Endothelial cell of umbilical vein (primary cell): ENCODE measurements around the gene KDR. TPM values are rescaled to one million over a fixed set of nuclear protein-coding genes. Genes with fewer than 3 reads are reported as not detected.

Source experiments
- BruUV-seq: library from RNA; stranded (reverse); fragments of 400-500 nt; replicated peaks from 2 replicates; lab custom pipeline; 2021; lab: Mats Ljungman, UMichigan
- CTCF ChIA-PET: fragments of 300-600, 350-600 bp; sonication (Branson Sonifier 250); formaldehyde crosslinking; loops from one replicate; lab custom pipeline; 2021; ENCODE audit warnings: antibody characterized with exemption, inconsistent platforms; lab: Charles Lee
- POLR2A ChIA-PET: fragments of 300-600, 350-600 bp; sonication (Branson Sonifier 250); formaldehyde crosslinking; loops from one replicate; lab custom pipeline; 2021; ENCODE audit warnings: antibody characterized with exemption, inconsistent platforms; lab: Charles Lee
- DNase-seq: peaks from one replicate; pipeline ENCODE4 v3.0.0-alpha.2; 2011; ENCODE audit warnings: low read depth, low spot score
- FAIRE-seq: peaks from 2 replicates; lab custom pipeline; 2011; peaks lifted over from hg19 to GRCh38; lab: Jason Lieb, UNC
- H2AFZ ChIP-seq: 2 replicates; pipeline ENCODE4 v1.6.0; 2012; ENCODE audit warnings: low read depth, low read length, control low read depth, inconsistent platforms
- H3K27ac ChIP-seq: 2 replicates; pipeline ENCODE4 v1.5.1; 2011; ENCODE audit warnings: low read depth, mild to moderate bottlenecking, control low read depth, low read length, moderate library complexity; ENCODE audit not compliant: insufficient read depth
- H3K27me3 ChIP-seq, 2 experiments: 2 replicates each; pipeline versions ENCODE4 v1.6.0 to v1.6.1; 2011; ENCODE audit warnings: low read length in 2 of 2, mixed read lengths in 1 of 2; ENCODE audit not compliant: control insufficient read depth in 2 of 2, insufficient read depth in 2 of 2
- H3K36me3 ChIP-seq, 2 experiments: 2 replicates in 1 of 2; 3 replicates in 1 of 2; pipeline ENCODE4 v1.5.1; 2011; ENCODE audit warnings: low read length in 2 of 2, mild to moderate bottlenecking in 1 of 2, moderate library complexity in 1 of 2; ENCODE audit not compliant: control insufficient read depth in 2 of 2, insufficient read depth in 2 of 2; ENCODE audit errors: extremely low read depth in 1 of 2
- H3K4me1 ChIP-seq: 3 replicates; pipeline ENCODE4 v1.5.1; 2011; ENCODE audit warnings: mild to moderate bottlenecking, low read length; ENCODE audit not compliant: control insufficient read depth, insufficient read depth; ENCODE audit errors: extremely low read depth
- H3K4me2 ChIP-seq: 2 replicates; pipeline ENCODE4 v1.6.1; 2011; ENCODE audit warnings: low read length, control low read depth, mixed read lengths; ENCODE audit not compliant: insufficient read depth
- H3K4me3 ChIP-seq, 3 experiments: fragments of 200-600 bp in 1 of 3; sonication (generic), shearing (Covaris generic) in 1 of 3; replicated peaks in 1 of 3; 2 replicates each; pipeline ENCODE4 v1.5.1; 2011 to 2016; ENCODE audit warnings: control low read depth in 3 of 3, low read length in 3 of 3, mild to moderate bottlenecking in 2 of 3, inconsistent platforms in 1 of 3, low read depth in 1 of 3, moderate library complexity in 1 of 3; ENCODE audit not compliant: insufficient read depth in 1 of 3
- H3K79me2 ChIP-seq: 2 replicates; pipeline ENCODE4 v1.6.0; 2012; ENCODE audit warnings: low read length, inconsistent platforms; ENCODE audit not compliant: control insufficient read depth, insufficient read depth
- H3K9ac ChIP-seq: replicated peaks from 2 replicates; pipeline ENCODE3; 2011; ENCODE audit warnings: low read length, control low read depth; ENCODE audit not compliant: insufficient read depth; ENCODE audit errors: extremely low read depth
- H3K9me1 ChIP-seq: replicated peaks from 3 replicates; pipeline ENCODE4 v1.6.0; 2011; ENCODE audit warnings: mild to moderate bottlenecking, low read length; ENCODE audit not compliant: control insufficient read depth, insufficient read depth; ENCODE audit errors: extremely low read depth
- H3K9me3 ChIP-seq: replicated peaks from 2 replicates; pipeline ENCODE4 v1.5.1; 2012; ENCODE audit warnings: low read length, inconsistent platforms; ENCODE audit not compliant: control insufficient read depth, insufficient read depth
- H4K20me1 ChIP-seq: replicated peaks from 2 replicates; pipeline ENCODE3; 2011; ENCODE audit warnings: mild to moderate bottlenecking, low read length; ENCODE audit not compliant: control insufficient read depth, insufficient read depth; ENCODE audit errors: extremely low read depth
- EZH2 ChIP-seq: IDR thresholded peaks from 2 replicates; pipeline ENCODE4 v1.6.1; 2012; ENCODE audit warnings: borderline replicate concordance, low read depth, mild to moderate bottlenecking, moderate library complexity, low read length, inconsistent platforms; ENCODE audit not compliant: severe bottlenecking
- FOS ChIP-seq: IDR thresholded peaks from 2 replicates; pipeline ENCODE4 v1.6.1; 2011; ENCODE audit warnings: mild to moderate bottlenecking, low read length, moderate library complexity, borderline replicate concordance; ENCODE audit not compliant: insufficient read depth
- GATA2 ChIP-seq: IDR thresholded peaks from 2 replicates; pipeline ENCODE4 v1.7.0; 2011; ENCODE audit warnings: low read depth, mild to moderate bottlenecking, moderate library complexity, mixed read lengths, low read length; ENCODE audit not compliant: insufficient read length, insufficient read depth
- JUN ChIP-seq: IDR thresholded peaks from 2 replicates; pipeline ENCODE4 v1.6.1; 2011; ENCODE audit warnings: borderline replicate concordance, low read depth; ENCODE audit not compliant: insufficient read length, insufficient read depth
- MYC ChIP-seq: IDR thresholded peaks from one replicate; pipeline ENCODE4 v1.6.1; 2011; ENCODE audit warnings: mild to moderate bottlenecking, low read depth, low read length
- POLR2A ChIP-seq: IDR thresholded peaks from 2 replicates; pipeline ENCODE4 v1.6.1; 2012; ENCODE audit warnings: low read depth, mild to moderate bottlenecking, control low read depth, low read length
- POLR2AphosphoS5 ChIP-seq: IDR thresholded peaks from 2 replicates; pipeline ENCODE4 v1.6.1; 2012; ENCODE audit warnings: low read depth, mild to moderate bottlenecking, control low read depth, low read length, moderate library complexity; ENCODE audit not compliant: insufficient read depth
- dilution Hi-C: fragments of 300-500 bp; cut with MboI; formaldehyde crosslinking; loops from one replicate; pipeline ENCODE4 v1.15.0; 2019; ENCODE audit warnings: low sequenced_read_pairs; ENCODE audit not compliant: extremely low pct_ligation_motif_present
- intact Hi-C: fragments of 100-400 bp; cut with micrococcal nuclease; formaldehyde crosslinking; loops from one replicate; pipeline ENCODE4 v1.10.0; 2022
- polyA plus RNA-seq, 4 experiments: library from polyadenylated mRNA; depleted of rRNA in 3 of 4; stranded (reverse) in 3 of 4; unstranded in 1 of 4; fragments of >200 nt; gene quantifications; 2 replicates each; pipeline versions ENCODE4 v1.2.1 to v1.2.3, GENCODE V29; 2011 to 2012; ENCODE audit warnings: missing spikeins in 1 of 4
- total RNA-seq: library from RNA; stranded (reverse); gene quantifications from 2 replicates; pipeline ENCODE4 v1.2.3, GENCODE V29; 2021
- TF ChIP-seq, protein P1 (sequence below): IDR thresholded peaks from 2 replicates; pipeline ENCODE4 v1.6.1; 2011; ENCODE audit not compliant: insufficient read depth, insufficient read length
- TF ChIP-seq, protein P2 (sequence below), 2 donors: IDR thresholded peaks; 1 replicate in 1 of 2; 2 replicates in 1 of 2; pipeline ENCODE4 v1.5.1; 2011; ENCODE audit warnings: low read length in 2 of 2, mild to moderate bottlenecking in 2 of 2, moderate library complexity in 2 of 2, control low read depth in 1 of 2, inconsistent platforms in 1 of 2, low read depth in 1 of 2; ENCODE audit not compliant: insufficient read depth in 1 of 2; ENCODE audit errors: extremely low read depth in 1 of 2

Gene KDR
- total and polyA plus RNA-seq, 2 donors (not counting 3 experiments of a cell fraction or from before 2014, with no cell fraction given) = 80.5 to 145 TPM

DNA sequence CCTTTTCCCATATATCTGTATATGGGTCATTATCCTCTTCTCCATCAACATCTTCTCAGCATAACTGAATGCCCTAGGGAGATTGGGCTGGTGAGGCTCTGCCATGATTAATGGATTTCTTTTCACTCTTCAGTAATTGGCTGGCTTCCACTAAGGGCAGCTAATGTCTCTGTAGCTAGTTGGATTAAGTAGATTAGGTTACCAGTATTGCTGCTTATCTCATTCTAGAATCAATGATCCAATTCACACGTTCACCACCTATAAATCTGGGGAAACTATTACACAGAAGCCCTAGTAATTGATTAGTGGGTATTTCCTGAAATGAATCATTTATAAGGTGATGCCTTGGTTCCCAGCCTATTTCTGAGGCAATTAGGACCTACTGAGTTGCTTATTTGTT is 94.8 kb downstream of the KDR start:
- dilution Hi-C loops = no loop called here
- Histone ChIP-seq H3K27ac (no peak overlapping the region), H3K36me3 (no peaks in the 10 kb centered on the region), H3K4me1 (no peaks in the 10 kb centered on the region), H3K9ac (no peak overlapping the region), H4K20me1 (no peaks in the 10 kb centered on the region), H3K4me3 (no peak overlapping the region), H3K79me2 (no peaks in the 10 kb centered on the region), H3K4me2 (no peak overlapping the region), H3K9me3 (no peaks in the 10 kb centered on the region), H3K27me3 (peaks cover 0 to 2% of the 10 kb centered on the region in 2 experiments), H3K9me1 (no peaks in the 10 kb centered on the region), H2AFZ (no peak overlapping the region)
- intact Hi-C loops = no loop called here
- DNase-seq (no peak), FAIRE-seq (peak; percentile 55)
- CTCF ChIA-PET = interaction anchor here (1.0 kb wide), 1 partner anchor 31 kb away, joined by 3 read pairs; no protein-coding TSS in a partner anchor
- TF ChIP-seq, protein P1, sequence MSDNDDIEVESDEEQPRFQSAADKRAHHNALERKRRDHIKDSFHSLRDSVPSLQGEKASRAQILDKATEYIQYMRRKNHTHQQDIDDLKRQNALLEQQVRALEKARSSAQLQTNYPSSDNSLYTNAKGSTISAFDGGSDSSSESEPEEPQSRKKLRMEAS = no peak
- TF ChIP-seq FOS = no peak
- TF ChIP-seq POLR2AphosphoS5 = no peak
- no peak for TF ChIP-seq EZH2
- no peak for TF ChIP-seq JUN
- TF ChIP-seq POLR2A = no peak
- TF ChIP-seq, protein P2, sequence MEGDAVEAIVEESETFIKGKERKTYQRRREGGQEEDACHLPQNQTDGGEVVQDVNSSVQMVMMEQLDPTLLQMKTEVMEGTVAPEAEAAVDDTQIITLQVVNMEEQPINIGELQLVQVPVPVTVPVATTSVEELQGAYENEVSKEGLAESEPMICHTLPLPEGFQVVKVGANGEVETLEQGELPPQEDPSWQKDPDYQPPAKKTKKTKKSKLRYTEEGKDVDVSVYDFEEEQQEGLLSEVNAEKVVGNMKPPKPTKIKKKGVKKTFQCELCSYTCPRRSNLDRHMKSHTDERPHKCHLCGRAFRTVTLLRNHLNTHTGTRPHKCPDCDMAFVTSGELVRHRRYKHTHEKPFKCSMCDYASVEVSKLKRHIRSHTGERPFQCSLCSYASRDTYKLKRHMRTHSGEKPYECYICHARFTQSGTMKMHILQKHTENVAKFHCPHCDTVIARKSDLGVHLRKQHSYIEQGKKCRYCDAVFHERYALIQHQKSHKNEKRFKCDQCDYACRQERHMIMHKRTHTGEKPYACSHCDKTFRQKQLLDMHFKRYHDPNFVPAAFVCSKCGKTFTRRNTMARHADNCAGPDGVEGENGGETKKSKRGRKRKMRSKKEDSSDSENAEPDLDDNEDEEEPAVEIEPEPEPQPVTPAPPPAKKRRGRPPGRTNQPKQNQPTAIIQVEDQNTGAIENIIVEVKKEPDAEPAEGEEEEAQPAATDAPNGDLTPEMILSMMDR (IDR thresholded peaks at IDR 0.05; ENCODE audit: extremely low read depth in 1 of 2, insufficient read depth in 1 of 2, low read depth in 1 of 2, low read length in 2 of 2) = no peak
- no peak for TF ChIP-seq GATA2
- TF ChIP-seq MYC = no peak
- no TSS peak for BruUV-seq
- POLR2A ChIA-PET = no interaction called here
